Activated CD4-positive, alpha-beta T cell treated with anti-CD3 and anti-CD28 coated beads for 36 hours (primary cell): ENCODE data around the gene TOR1A. TPM values are rescaled to one million over a fixed set of nuclear protein-coding genes. Genes with fewer than 3 reads are reported as not detected.
"Not testable (repeated sequence)": the region's sequence is repeated elsewhere in the genome, so short reads cannot be mapped to it uniquely, and the experiment has no call there.

Experiments used
- ATAC-seq: fragments of 200-7000 bp; cut with Tn5 transposase; one replicate; pipeline ENCODE4 v1.10.0; 2021; ENCODE audit warnings: mild to moderate bottlenecking, moderate library complexity
- CTCF ChIA-PET: fragments of 350-600 bp; sonication (Branson Sonifier 250); formaldehyde crosslinking; loops from one replicate; lab custom pipeline; 2021; ENCODE audit warnings: antibody characterized with exemption; lab: Charles Lee
- POLR2A ChIA-PET: fragments of 350-600 bp; sonication (Branson Sonifier 250); formaldehyde crosslinking; loops from one replicate; lab custom pipeline; 2021; ENCODE audit warnings: antibody characterized with exemption, inconsistent platforms; lab: Charles Lee
- DNase-seq: peaks from one replicate; pipeline ENCODE4 v3.0.0-alpha.2; 2020
- H3K27ac Mint-ChIP-seq: one replicate; pipeline ENCODE4 v1.8.0; 2021; ENCODE audit warnings: mixed read lengths
- H3K27me3 Mint-ChIP-seq: one replicate; pipeline ENCODE4 v1.8.0; 2021; ENCODE audit warnings: mixed read lengths
- H3K36me3 Mint-ChIP-seq: one replicate; pipeline ENCODE4 v1.8.0; 2021; ENCODE audit warnings: low read depth, mixed read lengths
- H3K4me1 Mint-ChIP-seq: one replicate; pipeline ENCODE4 v1.8.0; 2021; ENCODE audit warnings: mixed read lengths
- H3K4me3 Mint-ChIP-seq: one replicate; pipeline ENCODE4 v1.8.0; 2021; ENCODE audit warnings: mild to moderate bottlenecking, moderate library complexity, mixed read lengths
- H3K9me3 Mint-ChIP-seq: one replicate; pipeline ENCODE4 v1.8.0; 2021; ENCODE audit warnings: low read depth, mixed read lengths
- intact Hi-C, 2 experiments: fragments of 100-400 bp; cut with DNase I in 1 of 2; cut with micrococcal nuclease in 1 of 2; formaldehyde crosslinking; loops; one replicate each; pipeline versions ENCODE4 v1.14.2 to v1.15.1; 2022 to 2024; cut with DNase I, micrococcal nuclease
- total RNA-seq, 2 experiments: library from RNA; stranded (reverse); gene quantifications; one replicate each; pipeline ENCODE4 v1.2.3, GENCODE V29; 2021

Gene TOR1A
- total RNA-seq, 2 experiments from 2014 or later = 34.9 to 39.7 TPM

DNA sequence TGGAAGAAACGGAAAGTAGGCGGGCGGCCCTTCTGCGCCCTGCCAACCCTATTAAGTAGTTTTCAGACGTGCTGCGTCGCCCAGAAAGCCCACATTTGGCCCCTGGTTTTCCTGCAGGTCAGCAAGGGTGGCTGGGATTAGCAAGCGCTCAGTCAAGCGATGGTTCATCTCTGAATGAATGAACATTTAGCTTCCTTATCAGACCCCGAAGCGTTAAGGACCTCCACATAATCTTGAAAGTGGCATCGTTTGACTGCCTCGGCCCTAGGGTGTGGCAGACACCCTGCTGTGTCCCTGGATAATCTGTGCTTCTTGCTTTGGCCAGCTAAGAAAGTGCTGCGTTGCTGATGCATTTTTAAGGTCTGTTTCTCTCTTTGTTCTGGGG lies 20.3 kb downstream of the TOR1A start:
- ATAC-seq (no peak), DNase-seq (no peak)
- Mint-ChIP-seq H3K27me3 (no peaks in the 10 kb centered on the region), H3K4me3 (peak overlapping the region; percentile 81), H3K4me1 (peaks cover 25% of the 10 kb centered on the region), H3K9me3 (no peaks in the 10 kb centered on the region), H3K36me3 (peaks cover 29% of the 10 kb centered on the region), H3K27ac (peak overlapping the region; percentile 45)
- intact Hi-C loops = loop anchor here (1.0 to 2.0 kb wide), 10 partner anchors 21 to 776 kb away; partner anchors contain the start of genes TOR1A (in 2 of the 2), ASB6 (in 1 of the 2), C9orf78 (in 1 of the 2) and CRAT (in 1 of the 2)
- ChIA-PET CTCF (interaction anchor here (0.8 to 1.2 kb wide), 3 partner anchors 13 to 77 kb away, joined by 3 to 8 read pairs (median 3); no protein-coding TSS in a partner anchor), POLR2A (interaction anchor here (1.2 kb wide), 1 partner anchor 31 kb away, joined by 4 read pairs; the partner anchor contains the start of genes C9orf78 and USP20)

DNA sequence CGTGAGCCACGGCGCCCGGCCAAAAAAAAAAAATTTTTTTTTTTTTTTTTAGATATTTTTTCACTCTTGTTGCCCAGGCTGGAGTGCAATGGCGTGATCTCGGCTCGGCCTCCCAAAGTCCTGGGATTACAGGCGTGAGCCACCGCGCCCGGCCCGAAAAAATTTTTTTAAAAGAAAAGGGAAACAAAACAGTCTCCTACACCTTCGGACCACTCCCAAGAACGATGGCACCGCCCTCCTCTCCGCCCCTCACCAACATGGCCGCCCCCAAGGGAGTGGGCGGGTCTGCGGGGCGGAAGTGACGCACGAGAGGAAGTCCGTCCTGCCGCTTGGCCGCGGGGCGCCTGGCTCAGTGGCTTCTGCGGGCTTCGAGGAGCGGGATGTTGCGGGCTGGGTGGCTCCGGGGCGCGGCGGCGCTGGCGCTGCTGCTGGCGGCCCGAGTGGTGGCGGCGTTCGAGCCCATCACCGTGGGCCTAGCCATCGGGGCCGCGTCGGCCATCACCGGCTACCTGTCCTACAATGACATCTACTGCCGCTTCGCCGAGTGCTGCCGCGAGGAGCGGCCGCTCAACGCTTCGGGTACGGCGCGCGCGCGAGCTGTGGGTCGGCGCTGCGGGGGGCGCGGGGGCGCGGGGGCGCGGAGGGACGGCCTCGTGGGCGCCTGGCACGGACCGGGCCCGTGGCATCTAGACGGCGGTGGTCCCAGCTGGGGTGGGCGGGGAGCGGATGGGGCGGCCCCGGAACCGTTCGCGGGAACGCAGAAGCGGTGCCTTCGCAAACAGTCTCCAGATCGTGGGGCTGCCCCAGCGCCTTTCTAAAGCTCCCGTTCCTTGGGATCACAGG lies 20.9 kb downstream of the TOR1A start, which contains the start of gene TOR1B:
Gene TOR1B, plus strand, starts transcription at position 352 of the 843 bp plus-strand sequence. Its CDS starts 29 bp downstream, at position 381.
- Mint-ChIP-seq H3K4me3 (peak within 1 kb of the TSS; percentile 81), H3K4me1 (peaks cover 25% of the 10 kb centered on the region), H3K27me3 (no peaks in the 10 kb centered on the region), H3K27ac (peak within 1 kb of the TSS; percentile 90), H3K36me3 (peaks cover 26% of the 10 kb centered on the region), H3K9me3 (no peaks in the 10 kb centered on the region)
- intact Hi-C loops = loop anchor here (1.0 to 2.0 kb wide), 10 partner anchors 21 to 776 kb away; partner anchors contain the start of genes TOR1A (in 2 of the 2), ASB6 (in 1 of the 2), C9orf78 (in 1 of the 2) and CRAT (in 1 of the 2)
- POLR2A ChIA-PET = interaction anchor here (0.7 to 1.2 kb wide), 2 partner anchors 32 to 370 kb away, joined by 3 to 4 read pairs; partner anchors contain the start of genes C9orf78 and USP20
- ATAC-seq = peak; percentile 92
- peak; percentile 95 for DNase-seq
- CTCF ChIA-PET = interaction anchor here (0.8 to 1.3 kb wide), 4 partner anchors 13 to 77 kb away, joined by 3 to 8 read pairs (median 4); no protein-coding TSS in a partner anchor

DNA sequence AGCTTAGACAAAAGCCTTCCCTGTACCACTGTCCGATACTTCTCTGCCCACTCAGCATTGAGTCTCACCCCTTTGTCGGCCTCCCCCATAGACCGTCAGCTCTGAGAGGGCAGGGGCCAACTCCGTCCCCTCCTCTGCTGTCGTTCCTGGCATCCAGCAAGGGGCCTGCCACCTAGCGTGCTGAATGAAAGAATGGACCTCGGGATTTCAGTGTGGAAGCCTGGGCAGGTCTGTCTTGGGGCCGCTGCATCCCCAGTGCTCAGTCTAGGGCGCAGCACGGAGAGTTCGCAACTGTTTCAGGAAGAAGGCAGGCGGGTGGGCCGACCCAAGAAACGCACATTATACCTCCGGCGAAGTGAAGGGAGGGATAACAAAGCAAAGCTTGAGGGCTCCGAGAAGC lies 22.4 kb downstream of the TOR1A start:
- Mint-ChIP-seq H3K9me3 (no peaks in the 10 kb centered on the region), H3K4me3 (no peak overlapping the region), H3K27me3 (no peaks in the 10 kb centered on the region), H3K4me1 (peaks cover 21% of the 10 kb centered on the region), H3K27ac (no peak overlapping the region), H3K36me3 (peaks cover 17% of the 10 kb centered on the region)
- ChIA-PET CTCF (interaction anchor here (0.6 to 1.7 kb wide), 5 partner anchors 15 to 519 kb away, joined by 3 to 6 read pairs (median 3); no protein-coding TSS in a partner anchor), POLR2A (interaction anchor here (0.6 kb wide), 2 partner anchors 45 to 522 kb away, joined by 4 to 5 read pairs; no protein-coding TSS in a partner anchor)
- DNase-seq (no peak), ATAC-seq (no peak)
- intact Hi-C loops = no loop called here

DNA sequence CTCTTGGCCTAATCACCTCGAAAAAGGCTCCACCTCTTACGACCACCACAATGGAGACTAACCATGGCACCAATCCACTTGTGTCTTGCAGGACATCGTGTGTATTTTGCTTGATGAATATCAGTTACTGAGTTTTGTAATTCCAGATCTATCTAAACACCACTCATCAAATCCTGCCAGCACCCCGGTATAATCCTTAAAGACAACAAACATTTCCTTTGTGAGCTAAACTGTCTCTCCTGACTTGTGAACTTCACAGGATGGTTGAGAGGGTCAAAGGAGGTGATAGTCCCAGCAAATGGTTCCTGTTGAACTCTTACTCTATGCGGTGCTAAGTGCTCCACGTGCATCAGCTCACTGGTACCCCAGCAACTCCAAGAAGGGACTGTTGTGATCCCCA lies 25.0 kb downstream of the TOR1A start:
- Mint-ChIP-seq H3K27me3 (no peaks in the 10 kb centered on the region), H3K4me1 (peaks cover 6% of the 10 kb centered on the region), H3K9me3 (no peaks in the 10 kb centered on the region), H3K4me3 (no peak overlapping the region), H3K27ac (no peak overlapping the region), H3K36me3 (peaks cover 2% of the 10 kb centered on the region)
- DNase-seq (no peak), ATAC-seq (no peak)
- intact Hi-C loops = no loop called here
- ChIA-PET POLR2A (no interaction called here), CTCF (no interaction called here)

DNA sequence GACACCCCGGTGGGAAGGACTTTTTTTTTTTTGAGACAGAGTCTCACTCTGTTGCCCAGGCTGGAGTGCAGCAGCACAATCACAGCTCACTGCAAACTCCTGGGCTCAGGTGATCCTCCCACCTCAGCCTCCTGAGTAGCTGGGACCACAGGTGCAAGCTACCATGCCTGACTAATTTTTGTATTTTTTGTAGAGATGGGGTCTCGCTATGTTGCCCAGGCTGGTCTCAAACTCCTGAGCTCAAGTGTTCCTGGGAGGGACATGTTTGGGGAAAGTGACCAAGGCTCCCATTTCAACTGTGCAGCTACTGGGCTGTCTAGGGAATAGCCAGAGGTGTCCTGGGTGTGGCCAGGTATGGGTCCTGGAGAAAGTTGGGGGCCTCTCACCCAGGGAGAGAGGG lies 27.9 kb downstream of the TOR1A start:
- DNase-seq, H3K9me3 Mint-ChIP-seq, H3K27me3 Mint-ChIP-seq, H3K4me1 Mint-ChIP-seq, H3K4me3 Mint-ChIP-seq, POLR2A ChIA-PET, intact Hi-C loops, H3K36me3 Mint-ChIP-seq, H3K27ac Mint-ChIP-seq, ATAC-seq: not testable (repeated sequence)
- CTCF ChIA-PET = interaction anchor here (1.2 kb wide), 1 partner anchor 70 kb away, joined by 3 read pairs; no protein-coding TSS in a partner anchor

DNA sequence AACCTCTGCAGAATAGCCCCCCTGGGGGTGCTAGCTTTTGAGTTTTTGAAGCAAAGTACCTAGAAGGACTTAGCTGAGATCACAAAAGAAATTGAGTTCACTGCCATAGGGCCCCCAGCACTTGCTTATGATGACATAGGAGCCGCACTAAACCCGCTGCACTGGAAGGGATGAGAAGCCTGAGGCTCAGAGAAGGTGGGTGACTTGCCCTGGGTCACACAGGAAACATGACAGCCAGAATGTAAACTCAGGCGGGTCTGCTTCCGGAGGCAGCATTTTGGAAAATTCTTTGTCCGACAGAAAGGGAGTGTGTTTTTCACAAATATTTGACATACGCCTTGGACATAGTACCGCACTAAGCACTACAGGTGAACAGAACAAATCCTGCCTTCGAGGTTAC lies 29.4 kb downstream of the TOR1A start:
- ChIA-PET CTCF (no interaction called here), POLR2A (interaction anchor here (0.9 kb wide), 1 partner anchor 15 kb away, joined by 3 read pairs; no protein-coding TSS in a partner anchor)
- ATAC-seq = no peak
- H3K4me3 Mint-ChIP-seq = no peak overlapping the region
- no peaks in the 10 kb centered on the region for H3K27me3 Mint-ChIP-seq
- no peak overlapping the region for H3K27ac Mint-ChIP-seq
- H3K9me3 Mint-ChIP-seq = no peaks in the 10 kb centered on the region
- DNase-seq = no peak
- no peaks in the 10 kb centered on the region for H3K36me3 Mint-ChIP-seq
- intact Hi-C loops = no loop called here
- H3K4me1 Mint-ChIP-seq = peaks cover 5% of the 10 kb centered on the region

DNA sequence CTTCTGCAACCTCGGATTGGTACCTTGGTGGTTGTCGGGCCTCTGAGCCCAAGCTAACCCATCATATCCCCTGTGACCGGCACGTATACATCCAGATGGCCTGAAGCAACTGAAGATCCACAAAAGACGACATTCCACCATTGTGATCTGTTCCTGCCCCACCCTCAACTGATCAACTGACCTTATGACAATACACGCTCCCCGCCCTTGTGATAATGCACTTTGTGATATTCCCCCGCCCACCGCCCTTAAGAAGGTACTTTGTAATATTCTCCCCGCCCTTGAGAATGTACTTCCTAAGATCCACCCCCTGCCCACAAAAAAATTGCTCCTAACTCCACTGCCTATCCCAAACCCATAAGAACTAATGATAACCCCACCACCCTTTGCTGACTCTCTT lies 37.5 kb downstream of the TOR1A start:
- H3K9me3 Mint-ChIP-seq = no peaks in the 10 kb centered on the region
- no peak overlapping the region for H3K27ac Mint-ChIP-seq
- peaks cover 2% of the 10 kb centered on the region for H3K27me3 Mint-ChIP-seq
- no peak overlapping the region for H3K4me3 Mint-ChIP-seq
- DNase-seq (no peak), ATAC-seq (no peak)
- CTCF ChIA-PET = interaction anchor here (1.5 to 9.0 kb wide), 3 partner anchors 15 to 59 kb away, joined by 3 to 101 read pairs (median 65); no protein-coding TSS in a partner anchor
- intact Hi-C loops = loop anchor here in 1 of 2 experiments (10.0 kb wide), 1 partner anchor 652 kb away; no protein-coding TSS in a partner anchor
- H3K36me3 Mint-ChIP-seq = no peaks in the 10 kb centered on the region
- H3K4me1 Mint-ChIP-seq = peaks cover 9% of the 10 kb centered on the region
- POLR2A ChIA-PET = no interaction called here

DNA sequence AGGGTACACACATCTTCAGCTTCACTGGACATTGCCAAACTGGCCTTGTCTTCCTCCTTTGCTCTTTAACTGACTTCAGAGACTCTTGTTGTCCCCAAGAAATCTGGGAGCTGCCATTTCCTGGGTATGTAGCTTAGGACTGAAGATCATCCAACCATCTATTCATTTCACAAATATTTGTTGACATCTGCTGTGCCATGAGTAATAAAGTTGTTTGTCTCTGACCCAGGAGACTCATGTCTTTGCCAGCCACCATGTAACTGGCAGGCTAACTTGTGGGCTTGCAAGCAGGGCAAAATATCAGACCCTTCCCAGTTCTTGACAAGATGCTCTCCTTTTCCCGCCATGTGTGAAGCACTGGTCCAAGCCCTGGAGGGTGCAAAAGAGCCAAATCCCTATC lies 38.1 kb downstream of the TOR1A start:
- DNase-seq = no peak
- Mint-ChIP-seq H3K9me3 (no peaks in the 10 kb centered on the region), H3K4me1 (peaks cover 9% of the 10 kb centered on the region), H3K27me3 (peaks cover 2% of the 10 kb centered on the region), H3K4me3 (no peak overlapping the region), H3K27ac (no peak overlapping the region), H3K36me3 (no peaks in the 10 kb centered on the region)
- ChIA-PET POLR2A (no interaction called here), CTCF (interaction anchor here (0.5 to 9.0 kb wide), 4 partner anchors 16 to 898 kb away, joined by 3 to 101 read pairs (median 34); no protein-coding TSS in a partner anchor)
- intact Hi-C loops = loop anchor here in 1 of 2 experiments (10.0 kb wide), 1 partner anchor 651 kb away; no protein-coding TSS in a partner anchor
- no peak for ATAC-seq

DNA sequence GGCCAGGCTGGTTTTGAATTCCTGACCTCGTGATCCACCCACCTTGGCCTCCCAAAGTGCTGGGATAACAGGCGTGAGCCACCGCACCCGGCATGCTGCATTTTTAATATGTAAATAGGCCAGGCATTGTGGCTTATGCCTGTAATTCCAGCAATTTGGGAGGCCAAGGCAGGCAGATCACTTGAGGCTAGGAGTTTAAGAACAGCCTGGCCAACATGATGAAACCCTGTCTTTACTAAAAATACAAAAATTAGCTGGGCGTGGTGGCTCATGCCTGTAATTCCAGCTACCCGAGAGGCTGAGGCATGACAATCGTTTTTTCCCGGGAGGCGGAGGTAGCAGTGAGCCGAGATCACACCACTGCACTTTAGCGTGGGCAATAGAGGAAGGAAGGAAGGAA lies 39.0 kb downstream of the TOR1A start:
- CTCF ChIA-PET = interaction anchor here (0.8 to 9.0 kb wide), 6 partner anchors 17 to 653 kb away, joined by 3 to 101 read pairs (median 4); no protein-coding TSS in a partner anchor
- H3K4me3 Mint-ChIP-seq, H3K36me3 Mint-ChIP-seq, H3K27me3 Mint-ChIP-seq, DNase-seq, POLR2A ChIA-PET, H3K27ac Mint-ChIP-seq, H3K9me3 Mint-ChIP-seq, ATAC-seq, H3K4me1 Mint-ChIP-seq: not testable (repeated sequence)
- intact Hi-C loops = loop anchor here in 1 of 2 experiments (5.0 to 10.0 kb wide), 2 partner anchors 143 to 650 kb away; partner anchors contain the start of gene ASB6

DNA sequence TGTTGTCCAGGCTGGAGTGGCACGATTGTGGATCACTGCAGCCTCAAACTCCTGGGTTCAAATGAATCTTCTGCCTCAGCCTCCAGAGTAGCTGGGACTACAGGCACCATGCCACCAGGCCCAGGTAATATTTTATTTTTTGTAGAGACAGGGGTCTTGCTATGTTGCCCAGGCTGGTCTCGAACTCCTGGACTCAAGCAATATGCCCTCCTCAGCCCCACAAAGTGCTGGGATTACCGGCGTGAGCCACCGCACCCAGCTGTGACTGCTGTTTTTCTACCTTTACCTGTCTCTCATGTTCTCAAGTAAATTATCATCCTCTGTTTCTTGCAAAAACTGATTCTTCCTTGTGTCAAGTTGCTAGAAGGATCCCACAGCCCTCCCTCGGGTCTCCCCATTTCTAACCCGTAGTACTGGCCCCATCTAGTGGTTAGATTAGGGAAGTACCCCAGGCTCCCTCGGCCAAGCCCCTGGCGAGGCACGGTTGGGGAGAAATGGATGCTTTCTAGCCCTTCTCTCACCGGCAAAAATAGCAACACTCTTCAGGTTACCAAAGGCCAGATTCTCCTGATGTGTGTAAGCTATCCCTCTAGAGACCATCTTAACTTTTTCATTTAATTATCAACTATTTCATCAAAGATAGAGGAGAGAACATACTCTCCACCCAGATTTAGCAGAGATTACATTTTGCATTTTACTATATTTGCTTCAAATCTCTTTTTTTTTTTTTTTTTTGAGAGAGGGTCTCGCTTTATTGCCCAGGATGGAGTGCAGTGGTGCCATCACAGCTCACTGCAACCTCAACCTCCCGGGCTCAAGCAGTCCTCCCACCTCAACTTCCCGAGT lies 40.2 kb downstream of the TOR1A start:
- Mint-ChIP-seq H3K4me1 (peaks cover 4% of the 10 kb centered on the region), H3K27ac (peak overlapping the region; percentile 11), H3K27me3 (peaks cover 2% of the 10 kb centered on the region), H3K9me3 (no peaks in the 10 kb centered on the region), H3K36me3 (no peaks in the 10 kb centered on the region), H3K4me3 (no peak overlapping the region)
- DNase-seq = peak; percentile 84
- intact Hi-C loops = loop anchor here (1.0 to 10.0 kb wide), 7 partner anchors 45 to 653 kb away; partner anchors contain the start of gene ASB6 (in 2 of the 2)
- ChIA-PET POLR2A (interaction anchor here (0.6 kb wide), 1 partner anchor 27 kb away, joined by 3 read pairs; no protein-coding TSS in a partner anchor), CTCF (interaction anchor here (0.6 to 9.0 kb wide), 22 partner anchors 8 to 1416 kb away, joined by 3 to 101 read pairs (median 3); no protein-coding TSS in a partner anchor)
- peak; percentile 100 for ATAC-seq
